22Rv1 (cell line): ENCODE measurements around the gene RAB11FIP5.

Experiments used
- CTCF ChIP-seq: fragments of 450-650 bp; IDR thresholded peaks from 2 replicates; pipeline ENCODE4 v1.5.1; 2017; ENCODE audit warnings: mild to moderate bottlenecking
- ZFX ChIP-seq: fragments of 450-650 bp; IDR thresholded peaks from 2 replicates; pipeline ENCODE4 v1.6.1; 2017; ENCODE audit warnings: antibody characterized with exemption, borderline replicate concordance

GRCh38 chr2:73110168-73111072, 2.3 kb downstream of the RAB11FIP5 start:
- no peak for TF ChIP-seq CTCF
- no peak for TF ChIP-seq ZFX
